ENCODE data around the gene NOVA1. TPM values are rescaled to one million over a fixed set of nuclear protein-coding genes. Genes with fewer than 3 reads are reported as not detected.
A peak's percentile ranks its signal among the peaks of the same experiment; 100 is the strongest.

The NOVA1 gene
- polyA plus RNA-seq, 1 donor from 2014 or later, result 121 TPM

GRCh38 chr14:26621364-26621763, 23.5 kb upstream of the NOVA1 start:
- no peaks in the 10 kb centered on the region for H3K9me2 ChIP-seq (ENCODE audit: insufficient read depth, low read length)
- no peak overlapping the region for H3K4me2 ChIP-seq (ENCODE audit: low read length)
- no peaks in the 10 kb centered on the region for H3F3A ChIP-seq (ENCODE audit: insufficient read depth, low read length, poor library complexity, severe bottlenecking)
- no peak overlapping the region for H2AFZ ChIP-seq (ENCODE audit: low read depth, low read length)
- no peaks in the 10 kb centered on the region for H3K27me3 ChIP-seq (ENCODE audit: insufficient read depth, low read depth, low read length)
- H3K9me3 ChIP-seq (ENCODE audit: low read length), result no peaks in the 10 kb centered on the region
- no peak overlapping the region for H3K9ac ChIP-seq (ENCODE audit: low read length)
- H3K27ac ChIP-seq (ENCODE audit: low read length), result no peak overlapping the region
- no peak overlapping the region for H3K4me3 ChIP-seq (ENCODE audit: low read length)
- no peaks in the 10 kb centered on the region for H3K79me2 ChIP-seq (replicated peaks; ENCODE audit: insufficient read depth, low read length)
- no peaks in the 10 kb centered on the region for H3K36me3 ChIP-seq (ENCODE audit: insufficient read depth, low read length)
- TF ChIP-seq EP300 (conservative IDR thresholded peaks at IDR 0.05; ENCODE audit: poor library complexity, severe bottlenecking) (no peak), RAD21 (conservative IDR thresholded peaks at IDR 0.05) (no peak), POLR2AphosphoS5 (IDR thresholded peaks at IDR 0.05) (no peak), EZH2 (IDR thresholded peaks at IDR 0.05; ENCODE audit: borderline replicate concordance, insufficient read depth, low read length, poor library complexity, severe bottlenecking) (no peak), TAF1 (IDR thresholded peaks at IDR 0.05; ENCODE audit: low read depth) (no peak), CTCF (IDR thresholded peaks at IDR 0.05; ENCODE audit: poor library complexity, severe bottlenecking) (no peak), MXI1 (conservative IDR thresholded peaks at IDR 0.05; ENCODE audit: poor library complexity, severe bottlenecking) (no peak), SMC3 (conservative IDR thresholded peaks at IDR 0.05; ENCODE audit: poor library complexity) (no peak)
- TF ChIP-seq, protein P1, sequence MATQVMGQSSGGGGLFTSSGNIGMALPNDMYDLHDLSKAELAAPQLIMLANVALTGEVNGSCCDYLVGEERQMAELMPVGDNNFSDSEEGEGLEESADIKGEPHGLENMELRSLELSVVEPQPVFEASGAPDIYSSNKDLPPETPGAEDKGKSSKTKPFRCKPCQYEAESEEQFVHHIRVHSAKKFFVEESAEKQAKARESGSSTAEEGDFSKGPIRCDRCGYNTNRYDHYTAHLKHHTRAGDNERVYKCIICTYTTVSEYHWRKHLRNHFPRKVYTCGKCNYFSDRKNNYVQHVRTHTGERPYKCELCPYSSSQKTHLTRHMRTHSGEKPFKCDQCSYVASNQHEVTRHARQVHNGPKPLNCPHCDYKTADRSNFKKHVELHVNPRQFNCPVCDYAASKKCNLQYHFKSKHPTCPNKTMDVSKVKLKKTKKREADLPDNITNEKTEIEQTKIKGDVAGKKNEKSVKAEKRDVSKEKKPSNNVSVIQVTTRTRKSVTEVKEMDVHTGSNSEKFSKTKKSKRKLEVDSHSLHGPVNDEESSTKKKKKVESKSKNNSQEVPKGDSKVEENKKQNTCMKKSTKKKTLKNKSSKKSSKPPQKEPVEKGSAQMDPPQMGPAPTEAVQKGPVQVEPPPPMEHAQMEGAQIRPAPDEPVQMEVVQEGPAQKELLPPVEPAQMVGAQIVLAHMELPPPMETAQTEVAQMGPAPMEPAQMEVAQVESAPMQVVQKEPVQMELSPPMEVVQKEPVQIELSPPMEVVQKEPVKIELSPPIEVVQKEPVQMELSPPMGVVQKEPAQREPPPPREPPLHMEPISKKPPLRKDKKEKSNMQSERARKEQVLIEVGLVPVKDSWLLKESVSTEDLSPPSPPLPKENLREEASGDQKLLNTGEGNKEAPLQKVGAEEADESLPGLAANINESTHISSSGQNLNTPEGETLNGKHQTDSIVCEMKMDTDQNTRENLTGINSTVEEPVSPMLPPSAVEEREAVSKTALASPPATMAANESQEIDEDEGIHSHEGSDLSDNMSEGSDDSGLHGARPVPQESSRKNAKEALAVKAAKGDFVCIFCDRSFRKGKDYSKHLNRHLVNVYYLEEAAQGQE (IDR thresholded peaks at IDR 0.05; ENCODE audit: borderline replicate concordance), result no peak
- no peaks in the 10 kb centered on the region for H4K20me1 ChIP-seq (ENCODE audit: insufficient read depth)

GRCh38 chr14:26611259-26611658, 13.4 kb upstream of the NOVA1 start:
- no peak overlapping the region for H3K9ac ChIP-seq (ENCODE audit: low read length)

More at GRCh38 chr14:26611259-26611658, 13.4 kb upstream of the NOVA1 start:
- TF ChIP-seq POLR2AphosphoS5 (IDR thresholded peaks at IDR 0.05) (peak; percentile 24), EP300 (conservative IDR thresholded peaks at IDR 0.05; ENCODE audit: poor library complexity, severe bottlenecking) (peak; percentile 77), SMC3 (conservative IDR thresholded peaks at IDR 0.05; ENCODE audit: poor library complexity) (no peak)
- Histone ChIP-seq H3K79me2 (replicated peaks; ENCODE audit: insufficient read depth, low read length) (no peaks in the 10 kb centered on the region), H3K9me2 (ENCODE audit: insufficient read depth, low read length) (no peaks in the 10 kb centered on the region), H3K4me3 (ENCODE audit: low read length) (no peak overlapping the region), H4K20me1 (ENCODE audit: insufficient read depth) (no peaks in the 10 kb centered on the region), H3K27ac (ENCODE audit: low read length) (no peak overlapping the region), H3K4me2 (ENCODE audit: low read length) (no peak overlapping the region), H2AFZ (ENCODE audit: low read depth, low read length) (no peak overlapping the region), H3K9me3 (ENCODE audit: low read length) (no peaks in the 10 kb centered on the region), H3K36me3 (ENCODE audit: insufficient read depth, low read length) (no peaks in the 10 kb centered on the region), H3K27me3 (ENCODE audit: insufficient read depth, low read depth, low read length) (no peaks in the 10 kb centered on the region), H3F3A (ENCODE audit: insufficient read depth, low read length, poor library complexity, severe bottlenecking) (no peaks in the 10 kb centered on the region)

Measured in neural cell (in vitro differentiated cells).